Omental fat pad (tissue), 4 donors: ENCODE results near the gene MTCH1. TPM values are rescaled to one million over a fixed set of nuclear protein-coding genes. Genes with fewer than 3 reads are reported as not detected.

Experiments
- ATAC-seq: fragments of 150-250 bp; one replicate; pipeline ENCODE4 v1.9.1; 2016; ENCODE audit warnings: mild to moderate bottlenecking, moderate library complexity; ENCODE audit not compliant: low FRiP score
- DNase-seq: peaks from one replicate; pipeline ENCODE4 v3.0.0-alpha.2; 2019; ENCODE audit warnings: low spot score
- CTCF ChIP-seq, 3 donors: fragments of 450-650 bp; IDR thresholded peaks; one replicate each; pipeline ENCODE4 v1.5.1; 2016 to 2017; ENCODE audit warnings: antibody characterized with exemption in 3 of 3, mild to moderate bottlenecking in 3 of 3, moderate library complexity in 2 of 3
- total RNA-seq, 4 donors: library from RNA; depleted of rRNA; stranded (reverse); fragments of >200 nt; gene quantifications; one replicate each; pipeline ENCODE4 v1.1.0, GENCODE V29; 2016

The MTCH1 gene
- total RNA-seq, 4 donors from 2014 or later, result 227 to 251 (median 239) TPM

- TF ChIP-seq CTCF (IDR thresholded peaks at IDR 0.05), result no peak
- ATAC-seq (peak; percentile 2), DNase-seq (no peak)
Observed at GRCh38 chr6:36986704-36987047, 680 bp upstream of the MTCH1 start.

- DNase-seq, result no peak
- no peak for ATAC-seq
- TF ChIP-seq CTCF (IDR thresholded peaks at IDR 0.05), result no peak
Observed at GRCh38 chr6:36985417-36985807, 584 bp downstream of the MTCH1 start.

- DNase-seq (peak; percentile 65), ATAC-seq (peak; percentile 73)
- no peak for TF ChIP-seq CTCF (IDR thresholded peaks at IDR 0.05)
Observed at GRCh38 chr6:36984581-36985416, 1.2 kb downstream of the MTCH1 start.

- no peak for ATAC-seq
- TF ChIP-seq CTCF (IDR thresholded peaks at IDR 0.05), result no peak
Observed at GRCh38 chr6:36983538-36983937, 2.5 kb downstream of the MTCH1 start.

GRCh38 chr6:36980876-36981619, 4.9 kb downstream of the MTCH1 start:
- DNase-seq, result no peak
- no peak for ATAC-seq
- TF ChIP-seq CTCF (IDR thresholded peaks at IDR 0.05), result no peak

More at GRCh38 chr6:36983538-36983937, 2.5 kb downstream of the MTCH1 start:
- no peak for DNase-seq

GRCh38 chr6:36980129-36980528, 5.9 kb downstream of the MTCH1 start:
- ATAC-seq (no peak), DNase-seq (no peak)
- TF ChIP-seq CTCF (IDR thresholded peaks at IDR 0.05), result no peak
